ENCODE data around the gene CTAGE9. TPM values are rescaled to one million over a fixed set of nuclear protein-coding genes. Genes with fewer than 3 reads are reported as not detected.
"Not testable (repeated sequence)": the region's sequence is repeated elsewhere in the genome, so short reads cannot be mapped to it uniquely, and the experiment has no call there.

Gene CTAGE9
- total RNA-seq, 4 donors from 2014 or later, result not detected

DNA sequence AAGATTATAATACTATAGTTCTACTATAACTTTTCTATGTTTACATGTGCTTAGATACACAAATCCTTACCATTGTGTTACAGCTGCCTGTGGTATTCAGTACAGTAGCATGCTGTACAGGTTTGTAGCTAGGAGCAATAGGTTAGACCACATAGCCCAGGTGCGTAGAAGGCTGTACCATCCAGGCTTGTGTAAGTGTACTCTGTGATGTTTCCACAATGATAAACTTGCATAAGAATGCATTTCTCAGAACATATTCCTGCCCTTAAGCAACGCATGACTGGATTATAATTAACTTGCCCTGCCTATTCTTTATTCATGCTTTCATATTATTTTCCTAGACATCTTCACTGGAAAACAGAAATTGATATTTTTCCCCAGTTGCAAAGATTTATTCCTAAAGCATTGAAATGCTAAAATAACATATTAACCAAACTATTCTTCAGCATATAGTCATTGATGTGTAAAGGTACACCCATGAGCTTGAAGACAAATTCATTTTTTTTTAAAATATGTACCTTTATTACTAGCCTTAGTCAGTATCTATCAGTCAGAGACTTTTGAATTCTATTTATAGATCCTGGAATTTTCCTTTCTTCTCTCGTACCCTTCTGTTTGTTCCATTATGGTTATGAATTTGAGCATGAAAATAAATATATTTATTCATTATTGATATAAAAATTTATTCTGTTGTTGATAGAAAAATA lies 7.2 kb upstream of the CTAGE9 start:
- intact Hi-C loops (cut with DNase I), result no loop called here
- no peak for DNase-seq
- no peaks in the 10 kb centered on the region for H3K36me3 ChIP-seq
- 57 to 68% methylated on average over 3 of the region's 3 CpGs for WGBS, 2 donors
- TF ChIP-seq POLR2A (IDR thresholded peaks at IDR 0.05), result no peak
- TF ChIP-seq, protein P1, sequence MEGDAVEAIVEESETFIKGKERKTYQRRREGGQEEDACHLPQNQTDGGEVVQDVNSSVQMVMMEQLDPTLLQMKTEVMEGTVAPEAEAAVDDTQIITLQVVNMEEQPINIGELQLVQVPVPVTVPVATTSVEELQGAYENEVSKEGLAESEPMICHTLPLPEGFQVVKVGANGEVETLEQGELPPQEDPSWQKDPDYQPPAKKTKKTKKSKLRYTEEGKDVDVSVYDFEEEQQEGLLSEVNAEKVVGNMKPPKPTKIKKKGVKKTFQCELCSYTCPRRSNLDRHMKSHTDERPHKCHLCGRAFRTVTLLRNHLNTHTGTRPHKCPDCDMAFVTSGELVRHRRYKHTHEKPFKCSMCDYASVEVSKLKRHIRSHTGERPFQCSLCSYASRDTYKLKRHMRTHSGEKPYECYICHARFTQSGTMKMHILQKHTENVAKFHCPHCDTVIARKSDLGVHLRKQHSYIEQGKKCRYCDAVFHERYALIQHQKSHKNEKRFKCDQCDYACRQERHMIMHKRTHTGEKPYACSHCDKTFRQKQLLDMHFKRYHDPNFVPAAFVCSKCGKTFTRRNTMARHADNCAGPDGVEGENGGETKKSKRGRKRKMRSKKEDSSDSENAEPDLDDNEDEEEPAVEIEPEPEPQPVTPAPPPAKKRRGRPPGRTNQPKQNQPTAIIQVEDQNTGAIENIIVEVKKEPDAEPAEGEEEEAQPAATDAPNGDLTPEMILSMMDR (IDR thresholded peaks at IDR 0.05), result no peak
- no peaks in the 10 kb centered on the region for H3K4me1 ChIP-seq
- no peaks in the 10 kb centered on the region for H3K27me3 ChIP-seq
- no peak overlapping the region for H3K4me3 ChIP-seq
- no peaks in the 10 kb centered on the region for H3K9me3 ChIP-seq
- H3K27ac ChIP-seq, result no peak overlapping the region

DNA sequence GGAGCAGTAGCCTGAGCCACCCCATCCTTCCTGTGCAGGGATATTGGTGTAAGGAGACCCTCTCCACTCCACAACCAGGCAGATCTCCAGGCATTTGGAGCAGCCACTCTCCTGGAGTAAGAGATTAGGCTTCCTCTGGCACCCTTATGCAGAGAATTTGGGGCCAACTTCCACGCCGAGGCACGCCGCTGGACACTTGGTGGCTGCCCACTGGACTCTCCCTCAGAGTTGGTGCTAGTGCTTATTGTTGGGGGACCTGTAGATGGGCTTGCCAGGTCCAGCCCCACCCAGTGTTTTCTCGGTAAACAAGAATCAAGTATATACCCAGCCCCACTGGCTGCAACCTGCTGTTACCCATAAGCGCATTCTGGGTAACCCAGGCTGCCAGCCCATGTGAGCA lies 4.8 kb upstream of the CTAGE9 start:
- H3K27ac ChIP-seq; H3K4me3 ChIP-seq; intact Hi-C loops (cut with DNase I); H3K4me1 ChIP-seq; H3K9me3 ChIP-seq; H3K36me3 ChIP-seq; H3K27me3 ChIP-seq; DNase-seq: not testable (repeated sequence)
- WGBS, 2 donors, result 83% methylated on average over 1 of the region's 6 CpGs; no CpG with 5 or more reads in 1 of the 2 donors

DNA sequence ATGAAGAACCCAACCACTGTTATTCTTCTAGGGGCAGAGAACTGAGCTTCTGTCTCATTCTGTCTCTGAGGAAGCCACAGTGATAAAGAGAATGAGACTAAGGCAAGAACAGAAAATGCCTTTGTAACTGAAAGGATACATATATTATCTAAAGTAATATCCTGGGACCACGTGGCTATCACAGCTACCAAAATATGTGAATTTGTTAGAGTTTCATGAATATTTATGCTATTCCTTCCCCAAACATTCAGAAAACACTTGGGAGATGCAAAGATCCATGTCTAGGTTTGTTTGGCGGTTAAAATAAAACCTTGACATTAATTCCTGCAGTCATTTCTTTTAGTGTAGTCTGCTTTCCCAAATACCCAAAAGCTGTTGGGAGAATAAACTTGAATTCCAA lies 6.9 kb downstream of the CTAGE9 start:
- H3K4me1 ChIP-seq; H3K9me3 ChIP-seq; intact Hi-C loops (cut with DNase I); H3K27me3 ChIP-seq; H3K36me3 ChIP-seq; DNase-seq; H3K4me3 ChIP-seq; H3K27ac ChIP-seq: not testable (repeated sequence)
- WGBS, 2 donors, result no CpG with 5 or more reads among the region's 2 CpGs

GRCh38 chr6:131700851-131701250 lies 10.0 kb downstream of the CTAGE9 start:
- intact Hi-C loops (cut with DNase I); H3K27ac ChIP-seq; H3K36me3 ChIP-seq; H3K4me3 ChIP-seq; H3K27me3 ChIP-seq; DNase-seq; H3K4me1 ChIP-seq; H3K9me3 ChIP-seq: not testable (repeated sequence)
- no CpG with 5 or more reads among the region's 14 CpGs for WGBS, 2 donors

GRCh38 chr6:131696956-131697355 lies 13.9 kb downstream of the CTAGE9 start:
- Histone ChIP-seq H3K9me3 (no peaks in the 10 kb centered on the region), H3K27me3 (no peaks in the 10 kb centered on the region), H3K4me1 (no peaks in the 10 kb centered on the region), H3K36me3 (no peaks in the 10 kb centered on the region), H3K27ac (no peak overlapping the region), H3K4me3 (no peak overlapping the region)
- TF ChIP-seq POLR2A (IDR thresholded peaks at IDR 0.05), result no peak
- TF ChIP-seq, protein P1 (IDR thresholded peaks at IDR 0.05), result no peak
- WGBS, 2 donors, result 71 to 87% methylated on average over 1 to 6 of the region's 7 CpGs
- DNase-seq, result no peak
- intact Hi-C loops (cut with DNase I), result loop anchor here (10.0 kb wide), 1 partner anchor 218 kb away; no protein-coding TSS in a partner anchor

DNA sequence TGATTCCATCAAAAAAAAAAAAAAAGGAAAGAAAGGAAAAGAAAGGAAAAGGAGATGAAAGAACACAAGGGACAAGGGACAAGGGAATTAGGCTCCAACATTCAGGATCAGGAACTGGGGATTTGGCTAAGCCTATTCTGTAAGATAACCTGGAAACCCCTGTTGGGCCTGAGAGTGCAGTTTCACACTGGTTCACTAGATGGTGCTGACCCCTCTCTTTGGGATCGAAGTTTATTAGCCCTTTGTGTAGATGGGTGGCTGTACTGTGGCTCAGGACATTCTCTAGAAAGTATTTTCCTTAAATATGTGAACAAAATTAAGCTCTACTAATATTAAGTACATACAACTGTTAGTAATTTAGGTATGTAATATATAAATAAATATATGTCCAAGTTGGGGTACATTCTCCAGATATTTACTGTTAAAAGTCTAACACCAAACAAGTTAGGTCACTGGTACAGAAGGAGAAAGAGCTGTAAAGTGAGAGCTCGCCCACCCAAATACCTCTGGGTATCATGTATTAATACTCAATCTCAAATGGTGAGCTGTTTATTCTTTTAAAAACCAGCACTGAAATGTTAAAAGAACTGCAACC lies 15.9 kb downstream of the CTAGE9 start:
- no peak overlapping the region for H3K4me3 ChIP-seq
- H3K27me3 ChIP-seq, result no peaks in the 10 kb centered on the region
- TF ChIP-seq, protein P1 (IDR thresholded peaks at IDR 0.05), result peak in 5 of 6 experiments; percentile 55 to 66 (median 62)
- TF ChIP-seq POLR2A (IDR thresholded peaks at IDR 0.05), result no peak
- intact Hi-C loops (cut with DNase I), result loop anchor here (10.0 kb wide), 1 partner anchor 220 kb away; no protein-coding TSS in a partner anchor
- no peaks in the 10 kb centered on the region for H3K9me3 ChIP-seq
- no peaks in the 10 kb centered on the region for H3K36me3 ChIP-seq
- WGBS, 2 donors, result 34 to 47% methylated on average over 2 of the region's 2 CpGs
- H3K4me1 ChIP-seq, result no peaks in the 10 kb centered on the region
- H3K27ac ChIP-seq, result no peak overlapping the region
- DNase-seq, result no peak

Measured in esophagus squamous epithelium (tissue), 5 donors.